Endothelial cell of umbilical vein (primary cell): Measurements from ENCODE around the gene COL5A1.

Source experiments
- EZH2 ChIP-seq: IDR thresholded peaks from 2 replicates; pipeline ENCODE4 v1.6.1; 2012; ENCODE audit warnings: borderline replicate concordance, low read depth, mild to moderate bottlenecking, moderate library complexity, low read length, inconsistent platforms; ENCODE audit not compliant: severe bottlenecking
- FOS ChIP-seq: IDR thresholded peaks from 2 replicates; pipeline ENCODE4 v1.6.1; 2011; ENCODE audit warnings: mild to moderate bottlenecking, low read length, moderate library complexity, borderline replicate concordance; ENCODE audit not compliant: insufficient read depth
- GATA2 ChIP-seq: IDR thresholded peaks from 2 replicates; pipeline ENCODE4 v1.7.0; 2011; ENCODE audit warnings: low read depth, mild to moderate bottlenecking, moderate library complexity, mixed read lengths, low read length; ENCODE audit not compliant: insufficient read length, insufficient read depth
- JUN ChIP-seq: IDR thresholded peaks from 2 replicates; pipeline ENCODE4 v1.6.1; 2011; ENCODE audit warnings: borderline replicate concordance, low read depth; ENCODE audit not compliant: insufficient read length, insufficient read depth
- MYC ChIP-seq: IDR thresholded peaks from one replicate; pipeline ENCODE4 v1.6.1; 2011; ENCODE audit warnings: mild to moderate bottlenecking, low read depth, low read length
- POLR2A ChIP-seq: IDR thresholded peaks from 2 replicates; pipeline ENCODE4 v1.6.1; 2012; ENCODE audit warnings: low read depth, mild to moderate bottlenecking, control low read depth, low read length
- POLR2AphosphoS5 ChIP-seq: IDR thresholded peaks from 2 replicates; pipeline ENCODE4 v1.6.1; 2012; ENCODE audit warnings: low read depth, mild to moderate bottlenecking, control low read depth, low read length, moderate library complexity; ENCODE audit not compliant: insufficient read depth
- TF ChIP-seq, protein P1 (sequence below), 2 donors: IDR thresholded peaks; 1 replicate in 1 of 2; 2 replicates in 1 of 2; pipeline ENCODE4 v1.5.1; 2011; ENCODE audit warnings: low read length in 2 of 2, mild to moderate bottlenecking in 2 of 2, moderate library complexity in 2 of 2, control low read depth in 1 of 2, inconsistent platforms in 1 of 2, low read depth in 1 of 2; ENCODE audit not compliant: insufficient read depth in 1 of 2; ENCODE audit errors: extremely low read depth in 1 of 2
- TF ChIP-seq, protein P2 (sequence below): IDR thresholded peaks from 2 replicates; pipeline ENCODE4 v1.6.1; 2011; ENCODE audit not compliant: insufficient read depth, insufficient read length

DNA sequence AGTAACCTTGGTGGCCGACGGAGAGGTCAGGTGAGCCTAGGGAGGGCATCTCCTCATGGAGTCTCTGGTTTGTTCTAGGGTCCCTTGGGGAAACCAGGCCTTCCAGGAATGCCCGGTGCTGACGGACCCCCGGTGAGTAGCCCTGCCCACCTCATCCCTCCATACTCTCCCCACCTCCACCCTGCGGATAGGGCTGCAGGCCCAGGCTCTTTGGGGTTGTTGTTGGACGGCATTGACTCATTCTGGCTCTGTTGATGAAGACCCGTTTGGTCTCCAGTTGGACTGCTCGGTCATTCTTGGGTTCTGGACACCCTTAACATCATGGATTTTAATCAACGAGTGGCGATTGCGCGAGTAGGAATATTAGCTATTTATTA, 126.7 kb downstream of the COL5A1 start:
- no peak for TF ChIP-seq POLR2A
- TF ChIP-seq POLR2AphosphoS5, result no peak
- TF ChIP-seq, protein P1, sequence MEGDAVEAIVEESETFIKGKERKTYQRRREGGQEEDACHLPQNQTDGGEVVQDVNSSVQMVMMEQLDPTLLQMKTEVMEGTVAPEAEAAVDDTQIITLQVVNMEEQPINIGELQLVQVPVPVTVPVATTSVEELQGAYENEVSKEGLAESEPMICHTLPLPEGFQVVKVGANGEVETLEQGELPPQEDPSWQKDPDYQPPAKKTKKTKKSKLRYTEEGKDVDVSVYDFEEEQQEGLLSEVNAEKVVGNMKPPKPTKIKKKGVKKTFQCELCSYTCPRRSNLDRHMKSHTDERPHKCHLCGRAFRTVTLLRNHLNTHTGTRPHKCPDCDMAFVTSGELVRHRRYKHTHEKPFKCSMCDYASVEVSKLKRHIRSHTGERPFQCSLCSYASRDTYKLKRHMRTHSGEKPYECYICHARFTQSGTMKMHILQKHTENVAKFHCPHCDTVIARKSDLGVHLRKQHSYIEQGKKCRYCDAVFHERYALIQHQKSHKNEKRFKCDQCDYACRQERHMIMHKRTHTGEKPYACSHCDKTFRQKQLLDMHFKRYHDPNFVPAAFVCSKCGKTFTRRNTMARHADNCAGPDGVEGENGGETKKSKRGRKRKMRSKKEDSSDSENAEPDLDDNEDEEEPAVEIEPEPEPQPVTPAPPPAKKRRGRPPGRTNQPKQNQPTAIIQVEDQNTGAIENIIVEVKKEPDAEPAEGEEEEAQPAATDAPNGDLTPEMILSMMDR (IDR thresholded peaks at IDR 0.05; ENCODE audit: extremely low read depth in 1 of 2, insufficient read depth in 1 of 2, low read depth in 1 of 2, low read length in 2 of 2), result no peak
- TF ChIP-seq EZH2, result no peak
- no peak for TF ChIP-seq JUN
- no peak for TF ChIP-seq FOS
- TF ChIP-seq, protein P2, sequence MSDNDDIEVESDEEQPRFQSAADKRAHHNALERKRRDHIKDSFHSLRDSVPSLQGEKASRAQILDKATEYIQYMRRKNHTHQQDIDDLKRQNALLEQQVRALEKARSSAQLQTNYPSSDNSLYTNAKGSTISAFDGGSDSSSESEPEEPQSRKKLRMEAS, result no peak
- TF ChIP-seq MYC, result no peak
- no peak for TF ChIP-seq GATA2
